PC-3 (cell line): Measurements from ENCODE around the gene P3H3. TPM values are rescaled to one million over a fixed set of nuclear protein-coding genes. Genes with fewer than 3 reads are reported as not detected.
"Not testable (repeated sequence)": the region's sequence is repeated elsewhere in the genome, so short reads cannot be mapped to it uniquely, and the experiment has no call there.

Experiments used
- ATAC-seq: fragments of 200-7000 bp; cut with Tn5 transposase; 2 replicates; pipeline ENCODE4 v1.9.1; 2020; ENCODE audit warnings: mild to moderate bottlenecking, moderate library complexity
- BruUV-seq: library from RNA; stranded (reverse); fragments of 400-500 nt; replicated peaks from 2 replicates; lab custom pipeline; 2021; lab: Mats Ljungman, UMichigan
- CTCF ChIA-PET: fragments of 300-600 bp; sonication (Branson Sonifier 250); formaldehyde crosslinking; loops from one replicate; lab custom pipeline; 2022; ENCODE audit warnings: antibody characterized with exemption; lab: Charles Lee
- POLR2A ChIA-PET: fragments of 300-600 bp; sonication (Branson Sonifier 250); formaldehyde crosslinking; loops from one replicate; lab custom pipeline; 2022; ENCODE audit warnings: antibody characterized with exemption; ENCODE audit not compliant: unreplicated experiment; lab: Charles Lee
- DNase-seq: peaks from one replicate; pipeline ENCODE4 v3.0.0-alpha.2; 2015
- H2AFZ ChIP-seq: fragments of 300-600 bp; sonication (generic); 2 replicates; pipeline ENCODE4 v1.6.0; 2016; ENCODE audit warnings: antibody characterized with exemption, low read length
- H3F3A ChIP-seq: fragments of 300-600 bp; sonication (generic); one replicate; pipeline ENCODE4 v1.6.0; 2017; ENCODE audit warnings: antibody characterized with exemption, low read length, control low read depth, mild to moderate bottlenecking; ENCODE audit not compliant: unreplicated experiment
- H3K27ac ChIP-seq: fragments of 300-600 bp; sonication (generic); 2 replicates; pipeline ENCODE4 v1.5.1; 2016; ENCODE audit warnings: mild to moderate bottlenecking, low read length
- H3K27me3 ChIP-seq: fragments of 300-600 bp; sonication (generic); 2 replicates; pipeline ENCODE4 v1.6.1; 2016; ENCODE audit warnings: low read length, mixed read lengths
- H3K36me3 ChIP-seq: fragments of 300-600 bp; sonication (generic); 2 replicates; pipeline ENCODE4 v1.6.1; 2016; ENCODE audit warnings: low read depth, mixed run types, low read length, mixed read lengths
- H3K4me1 ChIP-seq: fragments of 300-600 bp; sonication (generic); 2 replicates; pipeline ENCODE4 v1.5.1; 2016; ENCODE audit warnings: low read length; ENCODE audit not compliant: insufficient read depth
- H3K4me2 ChIP-seq: fragments of 300-600 bp; sonication (generic); 2 replicates; pipeline ENCODE4 v1.6.0; 2016; ENCODE audit warnings: low read length
- H3K4me3 ChIP-seq: fragments of 300-600 bp; sonication (generic); 2 replicates; pipeline ENCODE4 v1.5.1; 2016; ENCODE audit warnings: mild to moderate bottlenecking, low read length, mixed read lengths
- H3K79me2 ChIP-seq: fragments of 300-600 bp; sonication (generic); 2 replicates; pipeline ENCODE4 v1.6.1; 2017; ENCODE audit warnings: low read length, mixed read lengths
- H3K9ac ChIP-seq: fragments of 300-600 bp; sonication (generic); 2 replicates; pipeline ENCODE4 v1.6.0; 2016; ENCODE audit warnings: mild to moderate bottlenecking, low read length
- H3K9me2 ChIP-seq: fragments of 300-600 bp; sonication (generic); replicated peaks from 2 replicates; pipeline ENCODE4 v1.6.1; 2016; ENCODE audit warnings: mixed run types, low read length, mixed read lengths
- H3K9me3 ChIP-seq: fragments of 300-600 bp; sonication (generic); 2 replicates; pipeline ENCODE4 v1.6.1; 2016; ENCODE audit warnings: low read length, mixed read lengths
- H4K20me1 ChIP-seq: fragments of 300-600 bp; sonication (generic); 2 replicates; pipeline ENCODE4 v1.6.1; 2016; ENCODE audit warnings: low read length, mixed read lengths
- CTCF ChIP-seq: fragments of 300-600 bp; sonication (generic); conservative IDR thresholded peaks from 2 replicates; pipeline ENCODE4 v1.5.1; 2017; ENCODE audit warnings: antibody characterized with exemption, low read depth, mild to moderate bottlenecking, low read length
- EZH2 ChIP-seq: fragments of 300-600 bp; sonication (generic); IDR thresholded peaks from one replicate; pipeline ENCODE4 v1.6.1; 2017; ENCODE audit warnings: antibody characterized with exemption, mild to moderate bottlenecking, low read length; ENCODE audit not compliant: unreplicated experiment
- EZH2phosphoT487 ChIP-seq: fragments of 300-600 bp; sonication (generic); IDR thresholded peaks from 2 replicates; pipeline ENCODE4 v1.6.1; 2018; ENCODE audit warnings: mild to moderate bottlenecking, antibody characterized with exemption, low read length, borderline replicate concordance
- intact Hi-C: fragments of 100-400 bp; cut with micrococcal nuclease; formaldehyde crosslinking; loops from 2 replicates; pipeline ENCODE4 v1.9.0; 2023
- total RNA-seq: library from RNA; depleted of rRNA; stranded (reverse); fragments of >200 nt; gene quantifications from 2 replicates; pipeline ENCODE4 v1.2.3, GENCODE V29; 2014

Gene P3H3
- total RNA-seq, 1 experiment from 2014 or later = 9.3 TPM

- POLR2A ChIA-PET = no interaction called here
- no peak overlapping the region for H3K4me3 ChIP-seq
- H3K4me2 ChIP-seq = no peak overlapping the region
- peaks cover under 1% of the 10 kb centered on the region; the same call in 1 of the 2 replicates for H3K4me1 ChIP-seq
- no peaks in the 10 kb centered on the region for H3F3A ChIP-seq
- no peak overlapping the region for H2AFZ ChIP-seq
- no peaks in the 10 kb centered on the region for H3K79me2 ChIP-seq
- no peak for DNase-seq
- BruUV-seq = no TSS peak
- H3K9me3 ChIP-seq = no peaks in the 10 kb centered on the region
- no peak for ATAC-seq
- intact Hi-C loops = no loop called here
- H3K36me3 ChIP-seq = peaks cover 30% of the 10 kb centered on the region
- H3K27ac ChIP-seq = no peak overlapping the region
- no peaks in the 10 kb centered on the region for H3K9me2 ChIP-seq
- no peaks in the 10 kb centered on the region for H4K20me1 ChIP-seq
- no peaks in the 10 kb centered on the region for H3K27me3 ChIP-seq
- H3K9ac ChIP-seq = no peak overlapping the region
- TF ChIP-seq EZH2 (no peak), EZH2phosphoT487 (no peak), CTCF (no peak)
- CTCF ChIA-PET = interaction anchor here (0.6 kb wide), 1 partner anchor 11 kb away, joined by 5 read pairs; no protein-coding TSS in a partner anchor
These were observed 33.2 kb downstream of the P3H3 start for GRCh38 chr12:6861391-6861790.

- H3K4me2 ChIP-seq = no peak overlapping the region
- H2AFZ ChIP-seq = no peak overlapping the region
- no peak overlapping the region for H3K4me3 ChIP-seq
- H3K36me3 ChIP-seq = peaks cover 16% of the 10 kb centered on the region
- no TSS peak for BruUV-seq
- peaks cover 8% of the 10 kb centered on the region; the same call in 1 of the 2 replicates for H3K4me1 ChIP-seq
- DNase-seq (no peak), ATAC-seq (no peak)
- ChIA-PET POLR2A (no interaction called here), CTCF (no interaction called here)
- no peak overlapping the region for H3K9ac ChIP-seq
- H3K79me2 ChIP-seq = peaks cover 7% of the 10 kb centered on the region
- H3K27me3 ChIP-seq = no peaks in the 10 kb centered on the region
- H3K27ac ChIP-seq = no peak overlapping the region
- TF ChIP-seq EZH2 = no peak
- no peak for TF ChIP-seq EZH2phosphoT487
- TF ChIP-seq CTCF = no peak
- no peaks in the 10 kb centered on the region for H3K9me2 ChIP-seq
- H4K20me1 ChIP-seq = peaks cover under 1% of the 10 kb centered on the region
- no peaks in the 10 kb centered on the region for H3K9me3 ChIP-seq
- H3F3A ChIP-seq = no peaks in the 10 kb centered on the region
- intact Hi-C loops = no loop called here
These were observed 34.8 kb downstream of the P3H3 start for GRCh38 chr12:6863033-6863432.

- no peak for DNase-seq
- ChIA-PET CTCF (no interaction called here), POLR2A (no interaction called here)
- H3K9me3 ChIP-seq = no peaks in the 10 kb centered on the region
- no peak overlapping the region for H2AFZ ChIP-seq
- H3K4me1 ChIP-seq = peaks cover 9% of the 10 kb centered on the region
- H3K9ac ChIP-seq = no peak overlapping the region
- H3K79me2 ChIP-seq = peaks cover 15% of the 10 kb centered on the region
- no peak overlapping the region for H3K4me3 ChIP-seq
- intact Hi-C loops = no loop called here
- H3K36me3 ChIP-seq = peaks cover 15% of the 10 kb centered on the region
- TF ChIP-seq EZH2 (no peak), EZH2phosphoT487 (no peak), CTCF (no peak)
- H3K27ac ChIP-seq = no peak overlapping the region
- H3K9me2 ChIP-seq = no peaks in the 10 kb centered on the region
- H3K4me2 ChIP-seq = no peak overlapping the region
- ATAC-seq = no peak
- H4K20me1 ChIP-seq = peaks cover 8% of the 10 kb centered on the region
- no peaks in the 10 kb centered on the region for H3F3A ChIP-seq
- BruUV-seq = no TSS peak
- H3K27me3 ChIP-seq = no peaks in the 10 kb centered on the region
These were observed 35.5 kb downstream of the P3H3 start for GRCh38 chr12:6863586-6864321.

- H2AFZ ChIP-seq, H3K9me2 ChIP-seq, H3K4me3 ChIP-seq, H3K27me3 ChIP-seq, BruUV-seq, H3K9ac ChIP-seq, POLR2A ChIA-PET, ATAC-seq, H3K4me2 ChIP-seq, H3F3A ChIP-seq, H3K27ac ChIP-seq, H3K9me3 ChIP-seq, CTCF ChIA-PET, DNase-seq: not testable (repeated sequence)
- H3K79me2 ChIP-seq = peaks cover 28% of the 10 kb centered on the region
- peaks cover 27% of the 10 kb centered on the region for H3K36me3 ChIP-seq
- H4K20me1 ChIP-seq = peaks cover 21% of the 10 kb centered on the region
- peaks cover 22% of the 10 kb centered on the region for H3K4me1 ChIP-seq
- intact Hi-C loops = loop anchor here (5.0 kb wide), 1 partner anchor 62 kb away; the partner anchor contains the start of gene ATN1
These were observed 37.1 kb downstream of the P3H3 start for GRCh38 chr12:6865307-6865706.
